KBM-7 (cell line): Measurements from ENCODE around the gene DIS3L2.
"Not testable (repeated sequence)": the region's sequence is repeated elsewhere in the genome, so short reads cannot be mapped to it uniquely, and the experiment has no call there.

ENCODE experiments used
- DNase-seq: peaks from one replicate; pipeline ENCODE4 v3.0.0-alpha.2; 2015
- in situ Hi-C: fragments of 300-500 bp; cut with MboI; formaldehyde crosslinking; loops from 2 replicates; pipeline ENCODE4 v1.14.3; 2020; ENCODE audit warnings: low sequenced_read_pairs, low pct_unique_long_range_greater_than_20kb, mixed read lengths

Gene DIS3L2

DNA sequence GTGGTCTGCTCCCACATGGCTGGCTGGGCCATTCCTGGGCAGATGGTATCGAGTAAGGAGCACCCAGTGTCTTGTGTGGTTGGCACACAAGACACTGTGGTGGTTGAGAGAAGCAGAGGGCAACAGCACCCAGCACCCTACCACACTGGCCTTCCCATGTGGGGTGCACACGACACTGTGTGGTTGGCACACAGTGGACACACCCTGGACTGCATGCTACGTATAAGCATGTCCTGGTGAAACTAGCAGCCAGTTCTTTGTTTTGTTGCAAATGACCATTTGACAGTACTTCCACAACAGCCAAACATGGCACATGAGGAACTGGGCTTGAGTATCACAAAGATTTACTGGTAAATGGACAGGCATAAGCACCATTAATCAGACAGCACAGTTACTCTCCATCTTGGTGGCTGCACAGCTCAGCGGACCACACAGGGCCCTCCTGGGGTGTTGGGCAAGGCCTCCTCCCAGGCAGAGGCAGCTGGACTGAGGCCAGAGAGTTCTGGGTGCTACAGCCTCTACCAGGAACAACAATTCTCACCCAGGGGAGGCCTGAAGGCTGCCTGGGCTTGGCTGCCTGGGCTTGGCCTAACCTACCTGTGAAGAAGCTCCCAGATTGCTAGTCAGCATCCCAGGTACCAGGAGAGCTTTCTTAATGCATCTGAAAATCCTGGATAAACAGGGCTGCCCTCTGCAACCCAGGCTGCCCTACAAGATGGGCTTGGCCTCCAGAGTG lies 357.7 kb downstream of the DIS3L2 start:
- in situ Hi-C loops: no loop called here
- DNase-seq: no peak

DNA sequence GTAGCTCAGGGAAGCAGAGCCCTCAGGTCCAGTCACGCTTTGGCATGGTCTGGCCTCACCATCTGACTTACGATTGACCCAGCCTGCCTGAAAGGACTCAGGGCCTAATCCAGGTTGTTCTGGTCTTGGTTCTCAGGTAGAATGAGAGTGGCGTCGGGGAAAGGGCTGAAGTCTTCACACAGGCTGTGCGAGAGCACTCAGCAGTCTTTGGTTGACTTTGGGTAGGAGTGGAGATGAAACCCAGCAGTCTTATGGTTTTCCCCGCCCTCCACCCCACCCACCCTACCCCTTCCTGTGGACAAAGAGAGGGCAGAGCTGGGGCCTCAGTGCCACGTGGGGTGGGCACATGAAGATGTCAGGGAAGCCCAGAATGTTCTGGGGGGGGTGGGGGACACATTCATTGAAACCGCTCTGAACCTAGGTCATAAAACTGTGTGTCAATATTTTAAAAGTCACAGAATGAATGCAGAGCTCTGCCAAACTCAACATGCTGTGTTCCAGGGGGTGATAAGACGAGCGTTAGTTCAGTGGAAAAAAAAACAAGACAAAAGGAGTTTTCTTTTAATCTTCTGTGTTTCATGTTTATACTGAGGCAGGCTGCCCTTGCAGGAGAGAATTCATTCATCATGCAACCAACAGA lies 358.4 kb downstream of the DIS3L2 start:
- in situ Hi-C loops: no loop called here
- no peak for DNase-seq

- in situ Hi-C loops: no loop called here
- no peak for DNase-seq
These were observed 358.9 kb downstream of the DIS3L2 start for GRCh38 chr2:232320443-232320803.

GRCh38 chr2:232321156-232321816 lies 359.8 kb downstream of the DIS3L2 start:
- no peak for DNase-seq
- in situ Hi-C loops: no loop called here

DNA sequence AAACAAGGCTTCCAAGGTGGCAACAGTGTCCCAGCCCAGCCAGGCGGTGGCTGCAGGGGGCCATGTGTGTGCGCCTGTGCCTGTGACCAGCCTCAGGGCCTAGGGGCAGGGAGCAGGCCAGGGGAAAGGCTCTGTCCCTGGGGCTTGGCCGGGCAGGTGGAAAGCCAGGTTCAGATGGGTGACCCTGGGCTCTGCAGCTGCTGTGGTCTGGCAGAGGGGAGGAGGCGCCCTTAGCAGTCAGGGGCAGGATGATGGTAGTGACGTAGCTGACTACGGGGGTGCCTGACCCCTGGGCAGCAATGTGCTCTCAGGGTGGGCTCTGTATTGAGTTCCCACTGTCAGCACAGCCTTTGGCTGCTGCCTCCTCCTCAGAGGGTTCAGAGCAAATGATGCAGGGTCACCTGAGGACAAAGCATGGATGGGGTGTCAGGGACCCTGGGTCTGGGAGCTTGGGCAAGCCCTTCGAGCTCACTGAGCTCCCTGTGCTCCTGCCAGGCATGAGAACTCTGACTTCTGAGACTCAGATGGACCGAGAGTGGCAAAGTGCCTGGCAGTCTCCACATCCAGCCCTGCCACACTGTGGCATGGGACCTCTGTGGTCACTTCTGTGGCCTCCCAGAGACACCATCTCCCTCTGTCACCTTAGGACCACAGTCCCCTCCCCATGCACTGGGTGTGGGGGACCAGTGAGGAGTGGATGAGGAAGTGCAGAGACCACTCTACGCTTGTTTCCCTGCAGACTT lies 360.5 kb downstream of the DIS3L2 start:
- no peak for DNase-seq
- in situ Hi-C loops: no loop called here

GRCh38 chr2:232322560-232323327 lies 361.2 kb downstream of the DIS3L2 start:
- in situ Hi-C loops: no loop called here
- DNase-seq: no peak

DNA sequence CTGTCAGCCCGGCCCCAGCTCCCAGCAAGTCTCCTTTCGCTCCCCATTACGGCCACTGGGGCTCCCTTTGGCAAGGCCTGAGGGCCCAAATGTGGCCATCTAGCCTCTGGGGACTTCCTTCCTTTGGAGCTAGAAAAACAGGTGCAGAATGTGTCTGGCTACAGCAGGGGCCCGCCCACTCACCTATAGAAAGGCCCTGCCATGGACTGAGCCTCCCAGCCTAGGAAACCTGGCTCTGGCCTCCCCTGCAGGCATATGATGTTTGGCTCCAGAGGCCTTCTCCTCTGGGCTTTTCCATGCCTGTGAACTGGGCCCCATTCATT lies 361.8 kb downstream of the DIS3L2 start:
- no peak for DNase-seq
- in situ Hi-C loops: no loop called here

- DNase-seq, in situ Hi-C loops: not testable (repeated sequence)
These were observed 362.5 kb downstream of the DIS3L2 start for GRCh38 chr2:232323967-232324366.

- in situ Hi-C loops: no loop called here
- no peak for DNase-seq
These were observed 363.3 kb downstream of the DIS3L2 start for GRCh38 chr2:232324778-232325177.

- DNase-seq: peak; percentile 38
- in situ Hi-C loops: no loop called here
These were observed 364.1 kb downstream of the DIS3L2 start for GRCh38 chr2:232325324-232326273.

DNA sequence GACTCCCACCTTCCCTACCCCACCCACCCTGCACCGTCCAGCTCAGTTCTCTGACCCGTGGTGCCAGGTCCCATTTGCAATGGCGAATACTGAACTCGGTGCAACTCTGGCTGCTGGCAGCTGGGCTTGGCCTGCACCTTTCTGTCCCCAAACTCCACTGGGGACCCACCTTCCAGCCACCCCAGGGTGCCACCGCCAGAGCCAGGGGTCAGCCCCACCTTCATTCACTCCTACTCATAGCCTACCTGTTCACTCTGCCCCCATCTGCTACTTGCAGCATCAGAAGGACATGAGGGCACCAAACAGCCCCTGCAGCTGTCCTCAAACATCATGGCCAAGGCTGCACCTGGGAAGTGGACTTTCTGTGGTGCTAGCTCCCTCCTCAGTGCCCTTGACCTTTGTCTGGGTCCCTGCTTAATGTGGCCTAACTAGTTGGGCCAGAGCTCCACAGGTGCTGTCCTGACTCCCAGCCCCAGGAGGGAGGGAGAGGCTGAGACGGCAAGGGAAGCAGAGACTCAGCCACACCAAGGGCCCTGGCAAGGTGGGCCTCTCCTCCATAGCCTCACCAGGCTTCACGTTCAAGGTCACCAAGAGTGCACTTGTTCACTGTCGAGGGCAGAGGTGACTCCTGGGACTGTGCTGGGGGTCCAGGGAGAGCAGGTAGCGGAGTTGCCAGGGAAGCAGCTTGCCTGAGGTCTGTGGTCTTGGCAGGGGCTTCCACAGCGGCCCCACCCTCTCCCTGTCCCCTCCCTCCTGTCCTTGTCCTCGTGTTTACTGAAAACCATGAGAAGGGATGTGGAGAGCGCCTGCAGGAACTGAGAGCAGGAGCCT lies 365.0 kb downstream of the DIS3L2 start:
- DNase-seq, in situ Hi-C loops: not testable (repeated sequence)

DNA sequence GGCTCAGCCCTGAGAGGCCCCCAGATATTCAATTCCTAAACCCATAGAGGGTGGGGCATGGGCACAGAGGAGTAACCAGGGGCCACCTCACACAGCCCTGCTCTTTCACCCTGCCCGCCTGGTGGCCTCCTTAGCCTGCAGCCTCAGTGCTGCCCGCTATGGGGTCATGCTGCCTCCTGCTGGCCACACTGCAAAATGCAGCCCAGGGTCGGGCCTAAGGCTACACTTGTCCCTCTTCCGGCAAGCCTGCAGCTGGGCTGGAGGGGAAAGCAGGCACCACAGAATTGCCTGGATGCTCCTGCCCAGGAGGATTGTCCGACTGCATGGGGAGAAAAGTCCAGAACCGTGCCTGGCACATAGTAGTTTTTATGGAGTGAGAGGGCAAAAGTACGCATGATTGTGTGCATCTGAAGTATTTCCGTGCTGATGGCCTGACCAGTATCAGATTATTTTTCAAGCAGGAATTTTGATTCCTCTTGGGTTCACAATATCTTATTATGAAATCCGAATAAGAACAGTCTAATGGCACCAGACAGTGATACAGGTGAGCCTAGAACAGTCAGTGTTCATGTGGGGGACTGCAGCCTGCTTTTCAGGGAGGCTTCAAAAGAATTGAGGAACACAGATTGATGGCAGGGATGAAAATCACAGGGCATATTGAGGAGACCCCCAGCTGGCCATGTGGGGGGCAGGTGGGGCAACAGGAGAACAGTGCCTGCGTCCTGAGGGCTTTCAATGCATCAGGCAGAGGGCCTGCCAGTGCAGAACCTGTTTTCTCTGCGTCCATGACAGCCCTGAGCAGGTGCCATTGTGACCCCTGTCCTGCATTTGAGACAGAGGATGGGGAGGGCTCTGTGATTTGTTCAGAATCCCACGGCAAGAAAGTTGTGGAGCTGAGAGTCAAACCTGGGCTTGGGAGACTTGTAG lies 365.9 kb downstream of the DIS3L2 start:
- in situ Hi-C loops: no loop called here
- DNase-seq: peak; percentile 81

DNA sequence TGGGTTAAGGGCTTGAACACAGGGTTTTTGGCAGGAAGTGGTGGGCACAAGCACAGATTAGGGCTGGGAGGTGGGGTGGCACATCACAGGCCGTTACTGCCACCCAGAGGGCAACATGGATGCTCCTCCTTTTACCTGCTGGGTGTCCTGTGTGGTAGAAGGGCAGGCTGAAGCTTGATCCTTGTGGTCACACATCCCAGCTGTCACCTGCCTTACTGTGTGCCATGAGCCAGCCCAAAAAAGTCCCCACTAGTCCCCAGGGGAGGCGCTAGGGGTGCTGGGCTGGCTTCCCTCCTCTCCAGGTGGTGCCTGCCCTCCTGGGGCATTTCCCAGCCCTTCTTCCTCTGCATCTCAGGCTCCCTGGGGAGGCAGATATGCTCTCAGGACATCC lies 366.5 kb downstream of the DIS3L2 start:
- in situ Hi-C loops: no loop called here
- no peak for DNase-seq

- DNase-seq: no peak
- in situ Hi-C loops: no loop called here
These were observed 367.3 kb downstream of the DIS3L2 start for GRCh38 chr2:232328516-232329460.

DNA sequence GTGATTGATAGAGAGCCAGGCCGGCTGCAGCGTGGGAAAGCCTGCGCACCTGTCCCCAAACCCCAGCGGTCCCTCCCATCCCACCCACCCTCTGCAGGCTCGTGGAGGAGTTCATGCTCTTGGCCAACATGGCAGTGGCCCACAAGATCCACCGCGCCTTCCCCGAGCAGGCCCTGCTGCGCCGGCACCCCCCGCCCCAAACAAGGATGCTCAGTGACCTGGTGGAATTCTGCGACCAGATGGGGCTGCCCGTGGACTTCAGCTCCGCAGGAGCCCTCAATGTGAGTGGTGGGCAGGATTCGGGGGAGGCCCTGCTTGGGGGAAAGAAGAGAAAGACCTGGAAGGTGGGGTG lies 368.2 kb downstream of the DIS3L2 start:
- in situ Hi-C loops: no loop called here
- DNase-seq: no peak
